ENCODE measurements around the gene TRMT2A.

The TRMT2A gene

DNA sequence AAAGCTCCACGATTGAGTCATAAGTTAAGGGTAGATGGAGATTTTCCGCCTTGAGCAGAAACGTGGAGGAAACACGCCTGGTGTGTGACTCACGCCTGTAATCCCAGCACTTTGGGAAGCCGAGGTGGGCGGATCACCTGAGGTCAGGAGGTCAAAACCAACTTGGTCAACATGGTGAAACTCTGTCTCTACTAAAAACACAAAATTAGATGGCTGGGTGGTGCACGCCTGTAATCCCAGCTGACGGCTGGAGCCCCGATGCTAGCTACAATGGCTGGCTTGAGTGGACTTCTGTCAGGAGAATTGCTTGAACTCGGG is 54.3 kb downstream of the TRMT2A start:
- no peaks in the 10 kb centered on the region; the same call in 1 of the 2 replicates for H3K4me1 ChIP-seq (ENCODE audit: low read length)
- 0 out of 2 replicates have a peak, but pooled peaks cover 3% of the 10 kb centered on the region for H4K20me1 ChIP-seq (ENCODE audit: insufficient read depth, low read length)
- H2AFZ ChIP-seq (ENCODE audit: low read depth, low read length) = no peak overlapping the region
- H3K9ac ChIP-seq (ENCODE audit: low read length) = no peak overlapping the region
- no peak overlapping the region for H3K4me3 ChIP-seq (ENCODE audit: low read length)
- no peaks in the 10 kb centered on the region for H3K9me3 ChIP-seq (ENCODE audit: insufficient read depth, low read length)
- H3K4me2 ChIP-seq (ENCODE audit: low read length) = no peak overlapping the region
- no peak for TF ChIP-seq EZH2phosphoT487 (IDR thresholded peaks at IDR 0.05; ENCODE audit: low read depth)
- TF ChIP-seq, protein P1, sequence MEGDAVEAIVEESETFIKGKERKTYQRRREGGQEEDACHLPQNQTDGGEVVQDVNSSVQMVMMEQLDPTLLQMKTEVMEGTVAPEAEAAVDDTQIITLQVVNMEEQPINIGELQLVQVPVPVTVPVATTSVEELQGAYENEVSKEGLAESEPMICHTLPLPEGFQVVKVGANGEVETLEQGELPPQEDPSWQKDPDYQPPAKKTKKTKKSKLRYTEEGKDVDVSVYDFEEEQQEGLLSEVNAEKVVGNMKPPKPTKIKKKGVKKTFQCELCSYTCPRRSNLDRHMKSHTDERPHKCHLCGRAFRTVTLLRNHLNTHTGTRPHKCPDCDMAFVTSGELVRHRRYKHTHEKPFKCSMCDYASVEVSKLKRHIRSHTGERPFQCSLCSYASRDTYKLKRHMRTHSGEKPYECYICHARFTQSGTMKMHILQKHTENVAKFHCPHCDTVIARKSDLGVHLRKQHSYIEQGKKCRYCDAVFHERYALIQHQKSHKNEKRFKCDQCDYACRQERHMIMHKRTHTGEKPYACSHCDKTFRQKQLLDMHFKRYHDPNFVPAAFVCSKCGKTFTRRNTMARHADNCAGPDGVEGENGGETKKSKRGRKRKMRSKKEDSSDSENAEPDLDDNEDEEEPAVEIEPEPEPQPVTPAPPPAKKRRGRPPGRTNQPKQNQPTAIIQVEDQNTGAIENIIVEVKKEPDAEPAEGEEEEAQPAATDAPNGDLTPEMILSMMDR (IDR thresholded peaks at IDR 0.05; ENCODE audit: low read depth, low read length) = no peak
- no peak overlapping the region for H3K27ac ChIP-seq (ENCODE audit: low read length)
- no peaks in the 10 kb centered on the region for H3K27me3 ChIP-seq (ENCODE audit: low read depth, low read length)
- peaks cover 8% of the 10 kb centered on the region for H3K36me3 ChIP-seq (replicated peaks; ENCODE audit: low read depth, low read length)
- H3K79me2 ChIP-seq (ENCODE audit: low read length) = no peaks in the 10 kb centered on the region

- H3K79me2 ChIP-seq (ENCODE audit: low read length) = no peaks in the 10 kb centered on the region
- H2AFZ ChIP-seq (ENCODE audit: low read depth, low read length) = no peak overlapping the region
- no peaks in the 10 kb centered on the region; the same call in 1 of the 2 replicates for H3K4me1 ChIP-seq (ENCODE audit: low read length)
- TF ChIP-seq EZH2phosphoT487 (IDR thresholded peaks at IDR 0.05; ENCODE audit: low read depth) = no peak
- TF ChIP-seq, protein P1 (IDR thresholded peaks at IDR 0.05; ENCODE audit: low read depth, low read length) = no peak
- 0 out of 2 replicates have a peak, but pooled peaks cover 3% of the 10 kb centered on the region for H4K20me1 ChIP-seq (ENCODE audit: insufficient read depth, low read length)
- no peaks in the 10 kb centered on the region for H3K9me3 ChIP-seq (ENCODE audit: insufficient read depth, low read length)
- no peak overlapping the region for H3K27ac ChIP-seq (ENCODE audit: low read length)
- no peak overlapping the region for H3K9ac ChIP-seq (ENCODE audit: low read length)
- H3K36me3 ChIP-seq (replicated peaks; ENCODE audit: low read depth, low read length) = peaks cover 8% of the 10 kb centered on the region
- no peak overlapping the region for H3K4me2 ChIP-seq (ENCODE audit: low read length)
- no peaks in the 10 kb centered on the region for H3K27me3 ChIP-seq (ENCODE audit: low read depth, low read length)
- no peak overlapping the region for H3K4me3 ChIP-seq (ENCODE audit: low read length)
Observed at GRCh38 chr22:20062043-20062765, 54.8 kb downstream of the TRMT2A start.
